Immature natural killer cell (primary cell): ENCODE measurements around the gene POLR3B. TPM values are rescaled to one million over a fixed set of nuclear protein-coding genes. Genes with fewer than 3 reads are reported as not detected.

Experiments used
- DNase-seq, 3 donors: peaks; one replicate each; pipeline ENCODE4 v3.0.0; 2022; ENCODE audit warnings: mixed read lengths in 1 of 3
- H3K27ac Mint-ChIP-seq, 6 donors: one replicate each; pipeline ENCODE4 v1.8.0; 2020; ENCODE audit warnings: mixed read lengths in 6 of 6, mild to moderate bottlenecking in 5 of 6, inconsistent platforms in 4 of 6, moderate library complexity in 3 of 6
- H3K27me3 Mint-ChIP-seq, 3 donors: one replicate each; pipeline ENCODE4 v1.8.0; 2020 to 2021; ENCODE audit warnings: low read depth in 3 of 3, mild to moderate bottlenecking in 3 of 3, mixed read lengths in 3 of 3, moderate library complexity in 3 of 3, inconsistent platforms in 1 of 3
- H3K36me3 Mint-ChIP-seq, 3 donors: one replicate each; pipeline ENCODE4 v1.8.0; 2020; ENCODE audit warnings: mixed read lengths in 3 of 3, inconsistent platforms in 2 of 3, mild to moderate bottlenecking in 2 of 3
- H3K4me1 Mint-ChIP-seq, 2 donors: one replicate each; pipeline ENCODE4 v1.8.0; 2020; ENCODE audit warnings: inconsistent platforms in 2 of 2, mild to moderate bottlenecking in 2 of 2, mixed read lengths in 2 of 2, moderate library complexity in 1 of 2
- H3K4me3 Mint-ChIP-seq, 5 donors: one replicate each; pipeline ENCODE4 v1.8.0; 2020; ENCODE audit warnings: mild to moderate bottlenecking in 5 of 5, mixed read lengths in 5 of 5, inconsistent platforms in 3 of 5, moderate library complexity in 3 of 5
- H3K9me3 Mint-ChIP-seq, 6 donors: one replicate each; pipeline ENCODE4 v1.8.0; 2020; ENCODE audit warnings: mild to moderate bottlenecking in 6 of 6, mixed read lengths in 6 of 6, inconsistent platforms in 4 of 6, moderate library complexity in 3 of 6
- polyA plus RNA-seq, 3 donors: library from polyadenylated mRNA; unstranded; fragments of 300-500 nt; fragmentation: Illumina TruSeq; gene quantifications; one replicate each; pipeline ENCODE4 v1.2.3, GENCODE V29; 2021

Gene POLR3B
- polyA plus RNA-seq, 3 donors from 2014 or later: 4.0 to 6.4 TPM; not detected in 1

- Mint-ChIP-seq H3K36me3 (peaks cover 16 to 52% (median 35%) of the 10 kb centered on the region in 3 donors), H3K27ac (no peak overlapping the region), H3K27me3 (peaks cover 0 to 1% (median 0%) of the 10 kb centered on the region in 3 donors), H3K9me3 (peaks cover 0 to 1% (median 0%) of the 10 kb centered on the region in 6 donors), H3K4me1 (no peaks in the 10 kb centered on the region), H3K4me3 (no peak overlapping the region)
- no peak for DNase-seq
Measured at GRCh38 chr12:106392759-106393158, 35.2 kb downstream of the POLR3B start.

GRCh38 chr12:106409878-106410277 is 52.3 kb downstream of the POLR3B start:
- Mint-ChIP-seq H3K36me3 (peaks cover 3 to 28% (median 18%) of the 10 kb centered on the region in 3 donors), H3K4me3 (no peak overlapping the region), H3K4me1 (no peaks in the 10 kb centered on the region), H3K9me3 (no peaks in the 10 kb centered on the region), H3K27ac (no peak overlapping the region), H3K27me3 (no peaks in the 10 kb centered on the region)
- DNase-seq: no peak

GRCh38 chr12:106412563-106412962 is 55.0 kb downstream of the POLR3B start:
- Mint-ChIP-seq H3K36me3 (peaks cover 10 to 40% (median 22%) of the 10 kb centered on the region in 3 donors), H3K27me3 (no peaks in the 10 kb centered on the region)

GRCh38 chr12:106415134-106415533 is 57.6 kb downstream of the POLR3B start:
- no peak for DNase-seq
- Mint-ChIP-seq H3K4me1 (no peaks in the 10 kb centered on the region), H3K36me3 (peaks cover 10 to 35% (median 18%) of the 10 kb centered on the region in 3 donors), H3K9me3 (no peaks in the 10 kb centered on the region), H3K27ac (no peak overlapping the region), H3K27me3 (no peaks in the 10 kb centered on the region), H3K4me3 (no peak overlapping the region)

More at GRCh38 chr12:106412563-106412962, 55.0 kb downstream of the POLR3B start:
- H3K4me3 Mint-ChIP-seq: no peak overlapping the region
- H3K9me3 Mint-ChIP-seq: no peaks in the 10 kb centered on the region
- no peak for DNase-seq
- H3K27ac Mint-ChIP-seq: no peak overlapping the region
- H3K4me1 Mint-ChIP-seq: no peaks in the 10 kb centered on the region

GRCh38 chr12:106416273-106416672 is 58.7 kb downstream of the POLR3B start:
- no peaks in the 10 kb centered on the region for H3K4me1 Mint-ChIP-seq
- H3K36me3 Mint-ChIP-seq: peaks cover 7 to 33% (median 12%) of the 10 kb centered on the region in 3 donors
- H3K27ac Mint-ChIP-seq: no peak overlapping the region
- no peaks in the 10 kb centered on the region for H3K27me3 Mint-ChIP-seq
- no peak overlapping the region for H3K4me3 Mint-ChIP-seq
- H3K9me3 Mint-ChIP-seq: no peaks in the 10 kb centered on the region
- no peak for DNase-seq

GRCh38 chr12:106417926-106418910 is 60.7 kb downstream of the POLR3B start:
- no peak overlapping the region for H3K4me3 Mint-ChIP-seq
- no peak overlapping the region for H3K27ac Mint-ChIP-seq
- H3K9me3 Mint-ChIP-seq: no peaks in the 10 kb centered on the region
- H3K36me3 Mint-ChIP-seq: peaks cover 10 to 37% (median 23%) of the 10 kb centered on the region in 3 donors
- no peaks in the 10 kb centered on the region for H3K27me3 Mint-ChIP-seq
- H3K4me1 Mint-ChIP-seq: no peaks in the 10 kb centered on the region
- no peak for DNase-seq

GRCh38 chr12:106418970-106419369 is 61.4 kb downstream of the POLR3B start:
- Mint-ChIP-seq H3K9me3 (no peaks in the 10 kb centered on the region), H3K4me1 (no peaks in the 10 kb centered on the region), H3K27me3 (peaks cover 0 to 2% (median 0%) of the 10 kb centered on the region in 3 donors), H3K36me3 (peaks cover 10 to 43% (median 28%) of the 10 kb centered on the region in 3 donors), H3K27ac (no peak overlapping the region), H3K4me3 (no peak overlapping the region)
- DNase-seq: no peak

- Mint-ChIP-seq H3K9me3 (no peaks in the 10 kb centered on the region), H3K36me3 (peaks cover 9 to 24% (median 23%) of the 10 kb centered on the region in 3 donors), H3K27me3 (peaks cover 0 to 2% (median 0%) of the 10 kb centered on the region in 3 donors), H3K27ac (peak overlapping the region in 1 of 6 donors; percentile 34), H3K4me3 (no peak overlapping the region), H3K4me1 (no peaks in the 10 kb centered on the region)
- no peak for DNase-seq
Measured at GRCh38 chr12:106423291-106423690, 65.7 kb downstream of the POLR3B start.

GRCh38 chr12:106425061-106425702 is 67.6 kb downstream of the POLR3B start:
- Mint-ChIP-seq H3K27ac (no peak overlapping the region), H3K4me3 (no peak overlapping the region), H3K4me1 (no peaks in the 10 kb centered on the region), H3K27me3 (peaks cover 0 to 2% (median 0%) of the 10 kb centered on the region in 3 donors), H3K36me3 (peaks cover 16 to 34% (median 32%) of the 10 kb centered on the region in 3 donors), H3K9me3 (no peaks in the 10 kb centered on the region)
- no peak for DNase-seq

GRCh38 chr12:106427917-106428316 is 70.4 kb downstream of the POLR3B start:
- Mint-ChIP-seq H3K9me3 (no peaks in the 10 kb centered on the region), H3K27me3 (peaks cover 0 to 2% (median 0%) of the 10 kb centered on the region in 3 donors), H3K4me3 (no peak overlapping the region), H3K36me3 (peaks cover 18 to 34% (median 24%) of the 10 kb centered on the region in 3 donors), H3K4me1 (no peaks in the 10 kb centered on the region), H3K27ac (no peak overlapping the region)
- no peak for DNase-seq

- Mint-ChIP-seq H3K9me3 (no peaks in the 10 kb centered on the region), H3K4me1 (no peaks in the 10 kb centered on the region), H3K27me3 (peaks cover 0 to 2% (median 0%) of the 10 kb centered on the region in 3 donors), H3K36me3 (peaks cover 19 to 31% (median 20%) of the 10 kb centered on the region in 3 donors), H3K27ac (no peak overlapping the region), H3K4me3 (no peak overlapping the region)
- DNase-seq: no peak
Measured at GRCh38 chr12:106428384-106428783, 70.8 kb downstream of the POLR3B start.

- Mint-ChIP-seq H3K36me3 (peaks cover 21 to 33% (median 22%) of the 10 kb centered on the region in 3 donors), H3K4me3 (no peak overlapping the region), H3K27ac (no peak overlapping the region), H3K4me1 (no peaks in the 10 kb centered on the region), H3K9me3 (no peaks in the 10 kb centered on the region), H3K27me3 (no peaks in the 10 kb centered on the region)
- DNase-seq: no peak
Measured at GRCh38 chr12:106429043-106429552, 71.5 kb downstream of the POLR3B start.

- Mint-ChIP-seq H3K36me3 (peaks cover 24 to 37% (median 26%) of the 10 kb centered on the region in 3 donors), H3K4me1 (no peaks in the 10 kb centered on the region), H3K4me3 (no peak overlapping the region), H3K27ac (no peak overlapping the region), H3K9me3 (no peaks in the 10 kb centered on the region), H3K27me3 (no peaks in the 10 kb centered on the region)
- DNase-seq: no peak
Measured at GRCh38 chr12:106429636-106430035, 72.1 kb downstream of the POLR3B start.
